Endothelial cell of umbilical vein (primary cell): ENCODE results near the gene GFER. TPM values are rescaled to one million over a fixed set of nuclear protein-coding genes. Genes with fewer than 3 reads are reported as not detected.
A peak's percentile ranks its signal among the peaks of the same experiment; 100 is the strongest.

Experiments used
- BruUV-seq: library from RNA; stranded (reverse); fragments of 400-500 nt; replicated peaks from 2 replicates; lab custom pipeline; 2021; lab: Mats Ljungman, UMichigan
- CTCF ChIA-PET: fragments of 300-600, 350-600 bp; sonication (Branson Sonifier 250); formaldehyde crosslinking; loops from one replicate; lab custom pipeline; 2021; ENCODE audit warnings: antibody characterized with exemption, inconsistent platforms; lab: Charles Lee
- POLR2A ChIA-PET: fragments of 300-600, 350-600 bp; sonication (Branson Sonifier 250); formaldehyde crosslinking; loops from one replicate; lab custom pipeline; 2021; ENCODE audit warnings: antibody characterized with exemption, inconsistent platforms; lab: Charles Lee
- DNase-seq: peaks from one replicate; pipeline ENCODE4 v3.0.0-alpha.2; 2011; ENCODE audit warnings: low read depth, low spot score
- FAIRE-seq: peaks from 2 replicates; lab custom pipeline; 2011; peaks lifted over from hg19 to GRCh38; lab: Jason Lieb, UNC
- H2AFZ ChIP-seq: 2 replicates; pipeline ENCODE4 v1.6.0; 2012; ENCODE audit warnings: low read depth, low read length, control low read depth, inconsistent platforms
- H3K27ac ChIP-seq: 2 replicates; pipeline ENCODE4 v1.5.1; 2011; ENCODE audit warnings: low read depth, mild to moderate bottlenecking, control low read depth, low read length, moderate library complexity; ENCODE audit not compliant: insufficient read depth
- H3K27me3 ChIP-seq, 2 experiments: 2 replicates each; pipeline versions ENCODE4 v1.6.0 to v1.6.1; 2011; ENCODE audit warnings: low read length in 2 of 2, mixed read lengths in 1 of 2; ENCODE audit not compliant: control insufficient read depth in 2 of 2, insufficient read depth in 2 of 2
- H3K36me3 ChIP-seq, 2 experiments: 2 replicates in 1 of 2; 3 replicates in 1 of 2; pipeline ENCODE4 v1.5.1; 2011; ENCODE audit warnings: low read length in 2 of 2, mild to moderate bottlenecking in 1 of 2, moderate library complexity in 1 of 2; ENCODE audit not compliant: control insufficient read depth in 2 of 2, insufficient read depth in 2 of 2; ENCODE audit errors: extremely low read depth in 1 of 2
- H3K4me1 ChIP-seq: 3 replicates; pipeline ENCODE4 v1.5.1; 2011; ENCODE audit warnings: mild to moderate bottlenecking, low read length; ENCODE audit not compliant: control insufficient read depth, insufficient read depth; ENCODE audit errors: extremely low read depth
- H3K4me2 ChIP-seq: 2 replicates; pipeline ENCODE4 v1.6.1; 2011; ENCODE audit warnings: low read length, control low read depth, mixed read lengths; ENCODE audit not compliant: insufficient read depth
- H3K4me3 ChIP-seq, 3 experiments: fragments of 200-600 bp in 1 of 3; sonication (generic), shearing (Covaris generic) in 1 of 3; replicated peaks in 1 of 3; 2 replicates each; pipeline ENCODE4 v1.5.1; 2011 to 2016; ENCODE audit warnings: control low read depth in 3 of 3, low read length in 3 of 3, mild to moderate bottlenecking in 2 of 3, inconsistent platforms in 1 of 3, low read depth in 1 of 3, moderate library complexity in 1 of 3; ENCODE audit not compliant: insufficient read depth in 1 of 3
- H3K79me2 ChIP-seq: 2 replicates; pipeline ENCODE4 v1.6.0; 2012; ENCODE audit warnings: low read length, inconsistent platforms; ENCODE audit not compliant: control insufficient read depth, insufficient read depth
- H3K9ac ChIP-seq: replicated peaks from 2 replicates; pipeline ENCODE3; 2011; ENCODE audit warnings: low read length, control low read depth; ENCODE audit not compliant: insufficient read depth; ENCODE audit errors: extremely low read depth
- H3K9me1 ChIP-seq: replicated peaks from 3 replicates; pipeline ENCODE4 v1.6.0; 2011; ENCODE audit warnings: mild to moderate bottlenecking, low read length; ENCODE audit not compliant: control insufficient read depth, insufficient read depth; ENCODE audit errors: extremely low read depth
- H3K9me3 ChIP-seq: replicated peaks from 2 replicates; pipeline ENCODE4 v1.5.1; 2012; ENCODE audit warnings: low read length, inconsistent platforms; ENCODE audit not compliant: control insufficient read depth, insufficient read depth
- H4K20me1 ChIP-seq: replicated peaks from 2 replicates; pipeline ENCODE3; 2011; ENCODE audit warnings: mild to moderate bottlenecking, low read length; ENCODE audit not compliant: control insufficient read depth, insufficient read depth; ENCODE audit errors: extremely low read depth
- CTCF ChIP-seq, 2 donors: IDR thresholded peaks; 1 replicate in 1 of 2; 2 replicates in 1 of 2; pipeline ENCODE4 v1.5.1; 2011; ENCODE audit warnings: low read length in 2 of 2, mild to moderate bottlenecking in 2 of 2, moderate library complexity in 2 of 2, control low read depth in 1 of 2, inconsistent platforms in 1 of 2, low read depth in 1 of 2; ENCODE audit not compliant: insufficient read depth in 1 of 2; ENCODE audit errors: extremely low read depth in 1 of 2
- EZH2 ChIP-seq: IDR thresholded peaks from 2 replicates; pipeline ENCODE4 v1.6.1; 2012; ENCODE audit warnings: borderline replicate concordance, low read depth, mild to moderate bottlenecking, moderate library complexity, low read length, inconsistent platforms; ENCODE audit not compliant: severe bottlenecking
- GATA2 ChIP-seq: IDR thresholded peaks from 2 replicates; pipeline ENCODE4 v1.7.0; 2011; ENCODE audit warnings: low read depth, mild to moderate bottlenecking, moderate library complexity, mixed read lengths, low read length; ENCODE audit not compliant: insufficient read length, insufficient read depth
- JUN ChIP-seq: IDR thresholded peaks from 2 replicates; pipeline ENCODE4 v1.6.1; 2011; ENCODE audit warnings: borderline replicate concordance, low read depth; ENCODE audit not compliant: insufficient read length, insufficient read depth
- MYC ChIP-seq: IDR thresholded peaks from one replicate; pipeline ENCODE4 v1.6.1; 2011; ENCODE audit warnings: mild to moderate bottlenecking, low read depth, low read length
- POLR2A ChIP-seq: IDR thresholded peaks from 2 replicates; pipeline ENCODE4 v1.6.1; 2012; ENCODE audit warnings: low read depth, mild to moderate bottlenecking, control low read depth, low read length
- POLR2AphosphoS5 ChIP-seq: IDR thresholded peaks from 2 replicates; pipeline ENCODE4 v1.6.1; 2012; ENCODE audit warnings: low read depth, mild to moderate bottlenecking, control low read depth, low read length, moderate library complexity; ENCODE audit not compliant: insufficient read depth
- dilution Hi-C: fragments of 300-500 bp; cut with MboI; formaldehyde crosslinking; loops from one replicate; pipeline ENCODE4 v1.15.0; 2019; ENCODE audit warnings: low sequenced_read_pairs; ENCODE audit not compliant: extremely low pct_ligation_motif_present
- intact Hi-C: fragments of 100-400 bp; cut with micrococcal nuclease; formaldehyde crosslinking; loops from one replicate; pipeline ENCODE4 v1.10.0; 2022
- polyA plus RNA-seq, 4 experiments: library from polyadenylated mRNA; depleted of rRNA in 3 of 4; stranded (reverse) in 3 of 4; unstranded in 1 of 4; fragments of >200 nt; gene quantifications; 2 replicates each; pipeline versions ENCODE4 v1.2.1 to v1.2.3, GENCODE V29; 2011 to 2012; ENCODE audit warnings: missing spikeins in 1 of 4
- total RNA-seq: library from RNA; stranded (reverse); gene quantifications from 2 replicates; pipeline ENCODE4 v1.2.3, GENCODE V29; 2021

The GFER gene
- total and polyA plus RNA-seq, 2 donors (not counting 3 experiments of a cell fraction or from before 2014, with no cell fraction given): 13.7 to 29.9 TPM

DNA sequence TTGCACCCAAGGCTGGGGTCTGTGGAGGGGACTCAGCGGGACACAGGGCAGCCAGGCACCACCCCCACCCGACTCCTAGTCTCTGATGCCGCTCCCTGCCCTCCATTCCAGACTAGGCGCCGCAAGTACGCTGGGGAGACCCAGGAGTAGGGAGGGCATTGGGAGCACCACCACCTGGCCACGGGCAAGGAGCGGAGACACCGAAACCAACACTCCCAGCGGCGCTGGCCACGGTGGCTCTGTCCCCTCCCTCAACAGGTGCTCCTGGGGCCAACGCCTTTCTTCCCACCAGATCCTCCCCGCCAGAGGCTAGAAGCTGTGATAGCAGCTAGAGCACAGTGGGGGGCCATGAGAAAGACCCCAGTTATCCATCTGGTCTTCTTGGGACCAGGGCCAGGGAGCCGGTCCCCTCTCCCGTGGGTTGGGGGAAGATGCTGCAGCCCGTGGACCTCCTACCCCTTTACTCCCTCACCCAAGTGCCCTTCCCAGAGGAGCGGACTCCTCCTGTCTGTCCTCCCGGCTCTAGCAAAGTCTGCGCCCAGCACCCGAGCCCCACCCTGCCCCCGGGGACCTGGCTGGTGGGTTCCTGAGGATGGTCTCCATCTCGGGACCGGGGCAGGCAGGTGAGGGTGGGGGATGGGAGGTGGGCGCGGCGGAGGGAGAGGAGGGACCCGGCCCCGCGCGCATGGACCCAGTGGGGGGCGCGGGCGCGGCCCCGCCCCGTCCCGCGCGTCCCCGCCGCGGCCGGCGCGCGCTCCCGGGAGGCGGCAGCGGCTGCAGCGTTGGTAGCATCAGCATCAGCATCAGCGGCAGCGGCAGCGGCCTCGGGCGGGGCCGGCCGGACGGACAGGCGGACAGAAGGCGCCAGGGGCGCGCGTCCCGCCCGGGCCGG lies 5.5 kb downstream of the GFER start, which contains the start of gene SYNGR3:
Gene SYNGR3 (plus strand): TSS at position 762 of the 892 bp plus-strand sequence. CDS start 133 bp downstream, outside the sequence.
- ChIA-PET POLR2A (no interaction called here), CTCF (no interaction called here)
- Histone ChIP-seq H2AFZ (no peak within 1 kb of the TSS), H3K79me2 (peaks cover 5% of the 10 kb centered on the region), H3K27me3 (peaks cover 23 to 24% of the 10 kb centered on the region in 2 experiments), H3K9me3 (no peaks in the 10 kb centered on the region), H3K4me2 (no peak within 1 kb of the TSS), H4K20me1 (no peaks in the 10 kb centered on the region), H3K36me3 (peaks cover 0 to 7% of the 10 kb centered on the region in 2 experiments), H3K4me1 (peaks cover 15% of the 10 kb centered on the region), H3K27ac (no peak within 1 kb of the TSS), H3K4me3 (no peak within 1 kb of the TSS), H3K9ac (no peak within 1 kb of the TSS), H3K9me1 (no peaks in the 10 kb centered on the region)
- FAIRE-seq (no peak), DNase-seq (no peak)
- dilution Hi-C loops (no loop called here), intact Hi-C loops (no loop called here)
- TF ChIP-seq POLR2A (no peak), CTCF (IDR thresholded peaks at IDR 0.05; ENCODE audit: extremely low read depth in 1 of 2, insufficient read depth in 1 of 2, low read depth in 1 of 2, low read length in 2 of 2) (no peak), EZH2 (peak; percentile 78), JUN (no peak)
- BruUV-seq: no TSS peak

- Histone ChIP-seq H3K27me3 (peaks cover 23 to 24% of the 10 kb centered on the region in 2 experiments), H4K20me1 (no peaks in the 10 kb centered on the region), H3K4me1 (peaks cover 11% of the 10 kb centered on the region), H2AFZ (no peak overlapping the region), H3K79me2 (peaks cover 3% of the 10 kb centered on the region), H3K4me3 (no peak overlapping the region), H3K4me2 (no peak overlapping the region), H3K27ac (no peak overlapping the region), H3K9me1 (no peaks in the 10 kb centered on the region), H3K36me3 (peaks cover 0 to 7% of the 10 kb centered on the region in 2 experiments), H3K9me3 (no peaks in the 10 kb centered on the region), H3K9ac (no peak overlapping the region)
- FAIRE-seq (no peak), DNase-seq (no peak)
- POLR2A ChIA-PET: no interaction called here
- BruUV-seq: no TSS peak
- TF ChIP-seq GATA2 (no peak), JUN (no peak), POLR2A (no peak), MYC (no peak), EZH2 (no peak), POLR2AphosphoS5 (no peak)
- intact Hi-C loops (no loop called here), dilution Hi-C loops (no loop called here)
- CTCF ChIA-PET: no interaction called here
These were observed 6.0 kb downstream of the GFER start for GRCh38 chr16:1990101-1990350.
